Neural cell (in vitro differentiated cells): Measurements from ENCODE around the gene CLASP2. TPM values are rescaled to one million over a fixed set of nuclear protein-coding genes. Genes with fewer than 3 reads are reported as not detected.

ENCODE experiments used
- H2AFZ ChIP-seq: fragments of 200-600, 300-800 bp; sonication (generic), shearing (Covaris generic); 2 replicates; pipeline ENCODE4 v1.6.0; 2014; ENCODE audit warnings: low read depth, mild to moderate bottlenecking, antibody characterized with exemption, low read length, moderate library complexity
- H3F3A ChIP-seq: fragments of 200-600 bp; shearing (Covaris generic); 2 replicates; pipeline ENCODE4 v1.6.1; 2016; ENCODE audit warnings: mild to moderate bottlenecking, moderate library complexity, mixed read lengths, antibody characterized with exemption, low read length; ENCODE audit not compliant: insufficient read depth, poor library complexity, severe bottlenecking
- H3K27ac ChIP-seq: fragments of 200-600, 300-800 bp; sonication (generic), shearing (Covaris generic); 2 replicates; pipeline ENCODE4 v1.5.1; 2014; ENCODE audit warnings: mild to moderate bottlenecking, low read length, moderate library complexity
- H3K27me3 ChIP-seq: fragments of 300-800, 200-600 bp; sonication (generic), shearing (Covaris generic); 2 replicates; pipeline ENCODE4 v1.6.0; 2014; ENCODE audit warnings: mild to moderate bottlenecking, low read depth, low read length, moderate library complexity; ENCODE audit not compliant: insufficient read depth
- H3K36me3 ChIP-seq: fragments of 300-800, 200-600 bp; sonication (generic), shearing (Covaris generic); 2 replicates; pipeline ENCODE4 v1.5.1; 2014; ENCODE audit warnings: mild to moderate bottlenecking, antibody characterized with exemption, low read length, moderate library complexity; ENCODE audit not compliant: insufficient read depth
- H3K4me2 ChIP-seq: fragments of 300-800, 200-600 bp; sonication (generic), shearing (Covaris generic); 2 replicates; pipeline ENCODE4 v1.6.0; 2014; ENCODE audit warnings: mild to moderate bottlenecking, low read length
- H3K4me3 ChIP-seq: fragments of 300-800, 200-600 bp; sonication (generic), shearing (Covaris generic); 2 replicates; pipeline ENCODE4 v1.5.1; 2014; ENCODE audit warnings: mild to moderate bottlenecking, low read length, moderate library complexity
- H3K79me2 ChIP-seq: fragments of 200-600 bp; shearing (Covaris generic); replicated peaks from 2 replicates; pipeline ENCODE4 v1.6.0; 2014; ENCODE audit warnings: mild to moderate bottlenecking, low read length, moderate library complexity; ENCODE audit not compliant: insufficient read depth
- H3K9ac ChIP-seq: fragments of 300-800, 200-600 bp; sonication (generic), shearing (Covaris generic); 2 replicates; pipeline ENCODE4 v1.6.1; 2016; ENCODE audit warnings: mild to moderate bottlenecking, low read length, mixed read lengths
- H3K9me2 ChIP-seq: fragments of 200-600 bp; shearing (Covaris generic); 2 replicates; pipeline ENCODE4 v1.6.1; 2016; ENCODE audit warnings: mild to moderate bottlenecking, low read length, mixed read lengths; ENCODE audit not compliant: insufficient read depth
- H3K9me3 ChIP-seq: fragments of 200-600, 300-800 bp; sonication (generic), shearing (Covaris generic); 2 replicates; pipeline ENCODE4 v1.6.1; 2016; ENCODE audit warnings: mild to moderate bottlenecking, mixed run types, low read length, moderate library complexity, mixed read lengths
- H4K20me1 ChIP-seq: fragments of 200-600 bp; shearing (Covaris generic); 2 replicates; pipeline ENCODE4 v1.6.1; 2016; ENCODE audit warnings: mild to moderate bottlenecking, mixed run types; ENCODE audit not compliant: insufficient read depth
- CTCF ChIP-seq: fragments of 450-650 bp; IDR thresholded peaks from 2 replicates; pipeline ENCODE4 v1.5.1; 2014; ENCODE audit warnings: antibody characterized with exemption, mild to moderate bottlenecking, moderate library complexity; ENCODE audit not compliant: poor library complexity, severe bottlenecking
- EP300 ChIP-seq: fragments of 450-650 bp; conservative IDR thresholded peaks from 2 replicates; pipeline ENCODE4 v1.6.1; 2014; ENCODE audit warnings: antibody characterized with exemption, mild to moderate bottlenecking, moderate library complexity; ENCODE audit not compliant: poor library complexity, severe bottlenecking
- EZH2 ChIP-seq: fragments of 200-600, 300-800 bp; shearing (Covaris generic), sonication (generic); IDR thresholded peaks from 2 replicates; pipeline ENCODE4 v1.6.1; 2014; ENCODE audit warnings: antibody characterized with exemption, low read length, borderline replicate concordance, mild to moderate bottlenecking; ENCODE audit not compliant: insufficient read depth, poor library complexity, severe bottlenecking
- MXI1 ChIP-seq: fragments of 450-650 bp; conservative IDR thresholded peaks from 2 replicates; pipeline ENCODE4 v1.6.1; 2014; ENCODE audit warnings: antibody characterized with exemption, mild to moderate bottlenecking; ENCODE audit not compliant: poor library complexity, severe bottlenecking
- POLR2AphosphoS5 ChIP-seq: IDR thresholded peaks from 2 replicates; pipeline ENCODE4 v1.6.1; 2012
- RAD21 ChIP-seq: fragments of 450-650 bp; conservative IDR thresholded peaks from 2 replicates; pipeline ENCODE4 v1.6.1; 2014; ENCODE audit warnings: antibody characterized with exemption, mild to moderate bottlenecking, moderate library complexity
- REST ChIP-seq: IDR thresholded peaks from 2 replicates; pipeline ENCODE4 v1.6.1; 2012; ENCODE audit warnings: borderline replicate concordance
- SMC3 ChIP-seq: fragments of 450-650 bp; conservative IDR thresholded peaks from 2 replicates; pipeline ENCODE4 v1.6.1; 2014; ENCODE audit warnings: antibody characterized with exemption, mild to moderate bottlenecking, moderate library complexity; ENCODE audit not compliant: poor library complexity
- TAF1 ChIP-seq: IDR thresholded peaks from 2 replicates; pipeline ENCODE4 v1.6.1; 2012; ENCODE audit warnings: low read depth
- polyA plus RNA-seq: library from polyadenylated mRNA; depleted of rRNA; stranded (reverse); fragments of >200 nt; gene quantifications from 2 replicates; pipeline ENCODE4 v1.2.3, GENCODE V29; 2014

Gene CLASP2
- polyA plus RNA-seq, 1 donor from 2014 or later, result 938 TPM

- no peaks in the 10 kb centered on the region for H4K20me1 ChIP-seq
- H3K36me3 ChIP-seq, result no peaks in the 10 kb centered on the region
- H3K4me2 ChIP-seq, result no peak overlapping the region
- H2AFZ ChIP-seq, result no peak overlapping the region
- no peaks in the 10 kb centered on the region for H3K79me2 ChIP-seq
- no peaks in the 10 kb centered on the region for H3K9me2 ChIP-seq
- TF ChIP-seq CTCF (no peak), REST (no peak), POLR2AphosphoS5 (no peak), RAD21 (no peak), TAF1 (no peak), SMC3 (no peak), MXI1 (no peak), EP300 (no peak), EZH2 (no peak)
- no peak overlapping the region for H3K4me3 ChIP-seq
- H3K27ac ChIP-seq, result no peak overlapping the region
- H3K27me3 ChIP-seq, result no peaks in the 10 kb centered on the region
- no peaks in the 10 kb centered on the region for H3F3A ChIP-seq
- no peaks in the 10 kb centered on the region for H3K9me3 ChIP-seq
- H3K9ac ChIP-seq, result no peak overlapping the region
Observed at GRCh38 chr3:33458446-33458845, 259.6 kb downstream of the CLASP2 start.

GRCh38 chr3:33456756-33457155 is 261.3 kb downstream of the CLASP2 start:
- no peaks in the 10 kb centered on the region for H3K79me2 ChIP-seq
- H2AFZ ChIP-seq, result no peak overlapping the region
- TF ChIP-seq MXI1, result no peak
- no peak for TF ChIP-seq SMC3
- TF ChIP-seq EP300, result no peak
- no peak for TF ChIP-seq RAD21
- TF ChIP-seq REST, result no peak
- no peak for TF ChIP-seq EZH2
- TF ChIP-seq CTCF, result no peak
- TF ChIP-seq TAF1, result no peak
- TF ChIP-seq POLR2AphosphoS5, result no peak
- no peaks in the 10 kb centered on the region for H3K27me3 ChIP-seq
- H3K36me3 ChIP-seq, result no peaks in the 10 kb centered on the region
- H3K9ac ChIP-seq, result no peak overlapping the region
- H4K20me1 ChIP-seq, result no peaks in the 10 kb centered on the region
- H3K27ac ChIP-seq, result no peak overlapping the region
- H3K9me3 ChIP-seq, result no peaks in the 10 kb centered on the region
- no peaks in the 10 kb centered on the region for H3K9me2 ChIP-seq
- H3K4me2 ChIP-seq, result no peak overlapping the region
- no peaks in the 10 kb centered on the region for H3F3A ChIP-seq
- H3K4me3 ChIP-seq, result no peak overlapping the region
